ENCODE results near the gene ASXL3.

ASXL3 gene

GRCh38 chr18:33611525-33612135, 33.6 kb downstream of the ASXL3 start:
- no peaks in the 10 kb centered on the region for H3K4me1 ChIP-seq (ENCODE audit: control insufficient read depth, insufficient read depth, low read length, unreplicated experiment)
- H3K4me3 ChIP-seq (ENCODE audit: low read depth, low read length): no peak overlapping the region
- no peak overlapping the region for H2AFZ ChIP-seq (ENCODE audit: low read length, unreplicated experiment)
- H3K79me2 ChIP-seq (ENCODE audit: control insufficient read depth, insufficient read depth, low read length, unreplicated experiment): no peaks in the 10 kb centered on the region
- H3K27me3 ChIP-seq (ENCODE audit: insufficient read depth, low read length): no peaks in the 10 kb centered on the region
- no peaks in the 10 kb centered on the region for H3K36me3 ChIP-seq (ENCODE audit: insufficient read depth, low read length)
- no peak overlapping the region for H3K27ac ChIP-seq (ENCODE audit: low read depth, low read length)

GRCh38 chr18:33612632-33613031, 34.6 kb downstream of the ASXL3 start:
- H3K4me1 ChIP-seq (ENCODE audit: control insufficient read depth, insufficient read depth, low read length, unreplicated experiment): no peaks in the 10 kb centered on the region
- H3K27ac ChIP-seq (ENCODE audit: low read depth, low read length): no peak overlapping the region
- no peaks in the 10 kb centered on the region for H3K27me3 ChIP-seq (ENCODE audit: insufficient read depth, low read length)
- no peaks in the 10 kb centered on the region for H3K79me2 ChIP-seq (ENCODE audit: control insufficient read depth, insufficient read depth, low read length, unreplicated experiment)
- no peak overlapping the region for H3K4me3 ChIP-seq (ENCODE audit: low read depth, low read length)
- H2AFZ ChIP-seq (ENCODE audit: low read length, unreplicated experiment): no peak overlapping the region
- H3K36me3 ChIP-seq (ENCODE audit: insufficient read depth, low read length): no peaks in the 10 kb centered on the region

DNA sequence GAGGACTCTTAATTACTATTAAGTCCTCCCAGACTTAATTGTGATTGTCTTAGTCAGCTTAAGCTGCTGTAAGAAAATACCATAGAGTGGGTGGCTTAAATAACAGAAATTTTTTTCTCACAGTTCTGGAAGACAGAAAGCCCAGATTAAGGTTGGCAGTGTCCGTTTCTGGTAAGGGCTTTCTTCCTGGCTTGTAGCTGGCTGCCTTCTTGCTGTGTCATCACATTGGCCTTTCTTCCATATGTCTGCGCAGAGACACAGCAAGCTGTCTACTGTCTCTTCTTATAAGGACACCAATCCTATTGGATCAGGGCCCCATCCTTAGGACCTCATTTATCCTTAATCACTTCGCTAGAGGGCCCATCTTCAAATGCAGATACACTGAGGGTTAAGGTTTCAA, 38.5 kb downstream of the ASXL3 start:
- Histone ChIP-seq H3K79me2 (ENCODE audit: control insufficient read depth, insufficient read depth, low read length, unreplicated experiment) (no peaks in the 10 kb centered on the region), H3K27me3 (ENCODE audit: insufficient read depth, low read length) (no peaks in the 10 kb centered on the region), H3K4me3 (ENCODE audit: low read depth, low read length) (no peak overlapping the region), H3K4me1 (ENCODE audit: control insufficient read depth, insufficient read depth, low read length, unreplicated experiment) (no peaks in the 10 kb centered on the region), H3K27ac (ENCODE audit: low read depth, low read length) (no peak overlapping the region), H3K36me3 (ENCODE audit: insufficient read depth, low read length) (no peaks in the 10 kb centered on the region), H2AFZ (ENCODE audit: low read length, unreplicated experiment) (no peak overlapping the region)

GRCh38 chr18:33627114-33627513, 49.1 kb downstream of the ASXL3 start:
- H3K4me1 ChIP-seq (ENCODE audit: control insufficient read depth, insufficient read depth, low read length, unreplicated experiment): no peaks in the 10 kb centered on the region
- H3K79me2 ChIP-seq (ENCODE audit: control insufficient read depth, insufficient read depth, low read length, unreplicated experiment): no peaks in the 10 kb centered on the region
- no peaks in the 10 kb centered on the region for H3K27me3 ChIP-seq (ENCODE audit: insufficient read depth, low read length)
- H3K27ac ChIP-seq (ENCODE audit: low read depth, low read length): no peak overlapping the region
- no peak overlapping the region for H3K4me3 ChIP-seq (ENCODE audit: low read depth, low read length)
- H2AFZ ChIP-seq (ENCODE audit: low read length, unreplicated experiment): no peak overlapping the region
- H3K36me3 ChIP-seq (ENCODE audit: insufficient read depth, low read length): no peaks in the 10 kb centered on the region

DNA sequence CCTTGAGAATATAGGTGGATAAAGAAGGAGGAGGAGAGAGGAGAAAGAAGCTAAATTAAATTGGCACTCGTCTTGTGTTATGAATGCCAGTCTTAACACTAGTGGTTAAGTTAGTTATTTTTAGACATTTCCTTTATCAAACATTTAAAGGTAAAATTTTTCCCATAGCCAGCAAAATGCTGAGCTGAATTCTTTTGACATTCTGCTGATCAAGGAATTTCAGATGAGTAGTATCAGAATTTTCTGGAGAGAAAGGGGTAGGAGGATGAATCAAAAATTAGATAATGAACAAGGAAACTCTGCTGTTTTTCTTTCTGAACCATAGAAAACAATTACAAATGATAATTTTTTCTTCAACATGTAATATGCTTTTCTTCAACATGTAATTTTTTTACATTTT, 52.5 kb downstream of the ASXL3 start:
- Histone ChIP-seq H3K4me1 (ENCODE audit: control insufficient read depth, insufficient read depth, low read length, unreplicated experiment) (no peaks in the 10 kb centered on the region), H3K36me3 (ENCODE audit: insufficient read depth, low read length) (no peaks in the 10 kb centered on the region), H3K27me3 (ENCODE audit: insufficient read depth, low read length) (no peaks in the 10 kb centered on the region), H3K79me2 (ENCODE audit: control insufficient read depth, insufficient read depth, low read length, unreplicated experiment) (no peaks in the 10 kb centered on the region), H2AFZ (ENCODE audit: low read length, unreplicated experiment) (no peak overlapping the region), H3K4me3 (ENCODE audit: low read depth, low read length) (no peak overlapping the region), H3K27ac (ENCODE audit: low read depth, low read length) (no peak overlapping the region)

GRCh38 chr18:33641141-33641540, 63.1 kb downstream of the ASXL3 start:
- Histone ChIP-seq H3K27me3 (ENCODE audit: insufficient read depth, low read length) (no peaks in the 10 kb centered on the region), H3K79me2 (ENCODE audit: control insufficient read depth, insufficient read depth, low read length, unreplicated experiment) (no peaks in the 10 kb centered on the region), H2AFZ (ENCODE audit: low read length, unreplicated experiment) (no peak overlapping the region), H3K36me3 (ENCODE audit: insufficient read depth, low read length) (no peaks in the 10 kb centered on the region), H3K4me3 (ENCODE audit: low read depth, low read length) (no peak overlapping the region), H3K27ac (ENCODE audit: low read depth, low read length) (no peak overlapping the region), H3K4me1 (ENCODE audit: control insufficient read depth, insufficient read depth, low read length, unreplicated experiment) (no peaks in the 10 kb centered on the region)

DNA sequence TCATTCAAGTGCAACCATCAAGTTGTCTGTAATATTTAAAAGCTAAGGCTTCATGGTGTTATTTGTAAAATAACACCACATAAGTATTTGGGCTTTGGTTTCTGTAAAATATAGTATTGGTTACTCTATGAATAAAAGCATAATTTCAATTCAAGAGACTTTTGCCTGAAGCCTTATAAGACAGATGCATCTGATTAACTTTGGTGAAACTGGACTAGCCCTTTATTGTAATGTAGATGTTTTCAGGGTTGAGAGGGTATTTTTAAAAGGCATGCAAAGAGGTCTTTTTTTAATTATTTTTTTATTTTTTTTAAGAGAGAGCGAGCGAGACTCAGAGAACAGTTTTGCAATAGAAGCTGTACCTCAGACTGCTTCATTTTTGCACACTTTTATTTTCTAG, 66.5 kb downstream of the ASXL3 start:
- no peak overlapping the region for H3K27ac ChIP-seq (ENCODE audit: low read depth, low read length)
- H3K4me1 ChIP-seq (ENCODE audit: control insufficient read depth, insufficient read depth, low read length, unreplicated experiment): no peaks in the 10 kb centered on the region

DNA sequence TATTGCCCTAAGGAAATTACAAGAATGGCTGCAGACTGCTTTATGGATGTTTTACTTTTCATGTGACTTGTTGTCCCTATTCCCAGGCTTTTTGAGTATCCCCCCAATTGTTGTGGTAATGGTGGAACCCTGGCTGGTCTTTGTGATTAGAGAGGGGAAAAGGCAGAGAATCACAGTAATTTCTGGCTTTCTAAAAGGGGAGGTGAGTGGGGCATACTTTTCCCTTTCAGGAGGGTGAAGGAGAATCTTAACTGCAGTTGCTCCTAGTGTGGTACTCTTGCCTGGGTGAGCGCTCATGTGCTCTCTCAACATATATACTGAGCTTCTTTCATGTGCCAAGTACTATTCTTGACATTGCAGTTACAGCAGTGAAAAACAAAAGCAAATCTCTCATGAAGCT, 69.3 kb downstream of the ASXL3 start:
- H3K4me3 ChIP-seq (ENCODE audit: low read depth, low read length): no peak overlapping the region
- H3K36me3 ChIP-seq (ENCODE audit: insufficient read depth, low read length): no peaks in the 10 kb centered on the region
- H3K27ac ChIP-seq (ENCODE audit: low read depth, low read length): no peak overlapping the region
- no peaks in the 10 kb centered on the region for H3K27me3 ChIP-seq (ENCODE audit: insufficient read depth, low read length)
- H3K4me1 ChIP-seq (ENCODE audit: control insufficient read depth, insufficient read depth, low read length, unreplicated experiment): no peaks in the 10 kb centered on the region
- H3K79me2 ChIP-seq (ENCODE audit: control insufficient read depth, insufficient read depth, low read length, unreplicated experiment): no peaks in the 10 kb centered on the region
- H2AFZ ChIP-seq (ENCODE audit: low read length, unreplicated experiment): no peak overlapping the region

More for the DNA sequence above, 66.5 kb downstream of the ASXL3 start:
- no peaks in the 10 kb centered on the region for H3K79me2 ChIP-seq (ENCODE audit: control insufficient read depth, insufficient read depth, low read length, unreplicated experiment)
- H3K27me3 ChIP-seq (ENCODE audit: insufficient read depth, low read length): no peaks in the 10 kb centered on the region
- no peak overlapping the region for H2AFZ ChIP-seq (ENCODE audit: low read length, unreplicated experiment)
- no peaks in the 10 kb centered on the region for H3K36me3 ChIP-seq (ENCODE audit: insufficient read depth, low read length)
- H3K4me3 ChIP-seq (ENCODE audit: low read depth, low read length): no peak overlapping the region

- Histone ChIP-seq H3K4me3 (ENCODE audit: low read depth, low read length) (no peak overlapping the region), H3K27me3 (ENCODE audit: insufficient read depth, low read length) (no peaks in the 10 kb centered on the region), H3K79me2 (ENCODE audit: control insufficient read depth, insufficient read depth, low read length, unreplicated experiment) (no peaks in the 10 kb centered on the region), H3K36me3 (ENCODE audit: insufficient read depth, low read length) (no peaks in the 10 kb centered on the region), H3K4me1 (ENCODE audit: control insufficient read depth, insufficient read depth, low read length, unreplicated experiment) (no peaks in the 10 kb centered on the region), H3K27ac (ENCODE audit: low read depth, low read length) (no peak overlapping the region), H2AFZ (ENCODE audit: low read length, unreplicated experiment) (no peak overlapping the region)
These were observed 74.6 kb downstream of the ASXL3 start for GRCh38 chr18:33652635-33653034.

DNA sequence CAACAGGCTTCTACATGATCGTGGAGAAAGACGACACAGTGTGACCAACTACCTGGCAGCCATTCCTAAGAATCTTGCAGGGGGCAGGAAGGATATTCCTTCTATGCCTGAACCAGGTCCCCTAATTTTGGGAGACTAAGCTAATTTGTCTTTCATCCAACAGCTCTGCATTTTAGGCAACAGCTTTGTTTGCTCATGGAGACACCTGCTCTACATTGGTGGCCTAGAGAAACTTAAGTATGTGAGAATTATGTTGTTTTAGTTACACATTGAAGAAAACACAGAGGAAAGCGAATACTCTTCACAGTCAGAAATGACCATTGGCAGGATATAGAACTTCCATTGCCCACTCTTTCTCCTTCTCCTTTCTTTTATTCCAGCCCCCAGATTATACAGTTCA, 75.2 kb downstream of the ASXL3 start:
- Histone ChIP-seq H3K36me3 (ENCODE audit: insufficient read depth, low read length) (no peaks in the 10 kb centered on the region), H3K4me3 (ENCODE audit: low read depth, low read length) (no peak overlapping the region), H3K4me1 (ENCODE audit: control insufficient read depth, insufficient read depth, low read length, unreplicated experiment) (no peaks in the 10 kb centered on the region), H3K79me2 (ENCODE audit: control insufficient read depth, insufficient read depth, low read length, unreplicated experiment) (no peaks in the 10 kb centered on the region), H3K27ac (ENCODE audit: low read depth, low read length) (no peak overlapping the region), H2AFZ (ENCODE audit: low read length, unreplicated experiment) (no peak overlapping the region), H3K27me3 (ENCODE audit: insufficient read depth, low read length) (no peaks in the 10 kb centered on the region)

- Histone ChIP-seq H2AFZ (ENCODE audit: low read length, unreplicated experiment) (no peak overlapping the region), H3K27ac (ENCODE audit: low read depth, low read length) (no peak overlapping the region), H3K36me3 (ENCODE audit: insufficient read depth, low read length) (no peaks in the 10 kb centered on the region), H3K4me1 (ENCODE audit: control insufficient read depth, insufficient read depth, low read length, unreplicated experiment) (no peaks in the 10 kb centered on the region), H3K27me3 (ENCODE audit: insufficient read depth, low read length) (no peaks in the 10 kb centered on the region), H3K4me3 (ENCODE audit: low read depth, low read length) (no peak overlapping the region), H3K79me2 (ENCODE audit: control insufficient read depth, insufficient read depth, low read length, unreplicated experiment) (no peaks in the 10 kb centered on the region)
These were observed 79.0 kb downstream of the ASXL3 start for GRCh38 chr18:33656889-33657448.
